ENCODE results near the gene COG5.

DNA sequence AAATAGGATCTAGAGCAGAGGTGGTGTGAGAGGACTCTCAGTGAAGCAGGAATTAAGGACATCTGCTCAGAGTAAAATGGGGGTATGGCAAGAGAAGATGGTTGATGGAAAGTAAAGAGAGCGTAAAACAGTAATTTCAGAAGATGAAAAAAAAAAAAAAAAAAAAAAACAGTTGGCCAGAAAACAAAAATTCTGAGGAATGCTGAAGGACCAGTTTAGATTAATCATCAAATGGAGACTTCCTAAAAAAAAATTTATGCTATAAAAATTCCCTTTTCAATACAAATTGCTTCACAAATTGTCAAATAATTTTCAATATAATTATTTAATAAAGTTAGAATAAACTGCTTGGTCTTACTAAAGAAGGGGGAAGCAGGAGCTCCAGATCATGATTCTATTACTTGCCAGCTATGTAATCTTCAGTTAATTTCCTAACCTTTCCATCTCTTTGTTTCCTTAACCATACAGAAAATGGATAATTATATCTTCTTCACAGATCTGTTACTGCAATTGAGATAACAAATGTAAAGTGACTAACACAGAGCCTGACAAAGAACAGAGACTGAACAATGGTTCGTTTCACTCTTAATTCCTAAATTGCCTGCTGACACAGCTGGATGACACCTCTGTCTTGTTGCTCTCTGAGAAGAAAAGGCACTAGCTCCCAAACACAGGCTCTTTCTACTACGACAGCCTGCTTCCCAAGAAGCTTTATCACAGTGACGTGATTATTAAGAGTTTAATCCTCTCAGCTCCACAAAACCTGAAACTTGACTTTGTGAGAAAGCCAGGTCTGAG lies 158.8 kb downstream of the COG5 start:
- TF ChIP-seq HDGF (IDR thresholded peaks at IDR 0.05; ENCODE audit: borderline replicate concordance) (no peak), FOXK2 (IDR thresholded peaks at IDR 0.05) (no peak)

All from HEK293T (cell line).